ENCODE measurements around the gene TLCD3B. TPM values are rescaled to one million over a fixed set of nuclear protein-coding genes. Genes with fewer than 3 reads are reported as not detected.
"Not testable (repeated sequence)": the region's sequence is repeated elsewhere in the genome, so short reads cannot be mapped to it uniquely, and the experiment has no call there.

The TLCD3B gene
- total RNA-seq, 6 donors from 2014 or later = 0.14 TPM; not detected in 5

DNA sequence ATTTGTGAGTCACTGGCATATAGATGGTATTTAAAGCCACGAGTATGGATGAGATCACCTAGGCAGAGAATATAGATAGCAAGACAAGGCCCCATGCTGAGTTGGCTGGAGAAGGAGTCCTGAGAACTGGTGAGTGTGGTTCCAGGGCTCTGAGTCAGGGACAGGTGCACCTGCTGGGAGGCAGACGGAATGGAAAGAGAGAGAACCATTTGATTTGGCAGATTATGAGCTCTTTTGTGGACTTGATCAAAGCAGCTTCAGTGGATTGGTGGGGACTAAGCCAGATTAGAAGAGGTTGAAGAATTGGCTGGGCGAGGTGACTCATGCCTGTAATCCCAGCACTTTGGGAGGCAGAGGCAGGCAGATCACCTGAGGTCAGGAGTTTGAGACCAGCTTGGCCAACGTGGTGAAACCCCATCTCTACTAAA is 12.3 kb downstream of the TLCD3B start:
- ATAC-seq (ENCODE audit: low FRiP score in 2 of 2) (no peak), DNase-seq (no peak)
- H3K9me3 ChIP-seq = no peaks in the 10 kb centered on the region
- no peak overlapping the region for H3K27ac ChIP-seq
- TF ChIP-seq POLR2A (IDR thresholded peaks at IDR 0.05) (no peak), POLR2AphosphoS5 (IDR thresholded peaks at IDR 0.05) (no peak), EP300 (IDR thresholded peaks at IDR 0.05) (no peak)
- TF ChIP-seq, protein P1, sequence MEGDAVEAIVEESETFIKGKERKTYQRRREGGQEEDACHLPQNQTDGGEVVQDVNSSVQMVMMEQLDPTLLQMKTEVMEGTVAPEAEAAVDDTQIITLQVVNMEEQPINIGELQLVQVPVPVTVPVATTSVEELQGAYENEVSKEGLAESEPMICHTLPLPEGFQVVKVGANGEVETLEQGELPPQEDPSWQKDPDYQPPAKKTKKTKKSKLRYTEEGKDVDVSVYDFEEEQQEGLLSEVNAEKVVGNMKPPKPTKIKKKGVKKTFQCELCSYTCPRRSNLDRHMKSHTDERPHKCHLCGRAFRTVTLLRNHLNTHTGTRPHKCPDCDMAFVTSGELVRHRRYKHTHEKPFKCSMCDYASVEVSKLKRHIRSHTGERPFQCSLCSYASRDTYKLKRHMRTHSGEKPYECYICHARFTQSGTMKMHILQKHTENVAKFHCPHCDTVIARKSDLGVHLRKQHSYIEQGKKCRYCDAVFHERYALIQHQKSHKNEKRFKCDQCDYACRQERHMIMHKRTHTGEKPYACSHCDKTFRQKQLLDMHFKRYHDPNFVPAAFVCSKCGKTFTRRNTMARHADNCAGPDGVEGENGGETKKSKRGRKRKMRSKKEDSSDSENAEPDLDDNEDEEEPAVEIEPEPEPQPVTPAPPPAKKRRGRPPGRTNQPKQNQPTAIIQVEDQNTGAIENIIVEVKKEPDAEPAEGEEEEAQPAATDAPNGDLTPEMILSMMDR (IDR thresholded peaks at IDR 0.05) = no peak
- H3K4me3 ChIP-seq = no peak overlapping the region
- H3K4me1 ChIP-seq = peaks cover 10 to 14% (median 12%) of the 10 kb centered on the region in 4 donors
- WGBS, 2 donors = 64 to 70% methylated on average over 4 of the region's 4 CpGs
- no peaks in the 10 kb centered on the region for H3K36me3 ChIP-seq
- H3K27me3 ChIP-seq = no peaks in the 10 kb centered on the region

DNA sequence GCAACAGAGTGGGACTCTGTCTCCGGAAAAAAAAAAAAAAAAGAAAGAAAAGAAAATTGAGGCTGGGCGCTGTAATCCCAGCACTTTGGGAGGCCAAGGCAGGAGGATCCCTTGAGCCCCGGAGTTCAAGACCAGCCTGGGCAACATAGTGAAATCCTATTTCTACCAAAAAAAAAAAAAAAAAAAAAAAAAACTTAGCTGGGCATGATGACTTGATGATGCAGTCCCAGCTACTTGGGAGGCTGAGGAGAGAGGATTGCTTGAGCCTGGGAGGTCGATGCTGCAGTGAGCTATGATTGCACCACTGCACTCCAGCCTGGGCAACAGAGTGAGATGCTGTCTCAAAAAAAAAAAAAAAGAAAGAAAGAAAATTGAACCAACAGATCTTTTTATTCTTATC is 13.1 kb downstream of the TLCD3B start:
- 82 to 87% methylated on average over 4 of the region's 4 CpGs for WGBS, 2 donors
- ATAC-seq (ENCODE audit: low FRiP score in 2 of 2); DNase-seq; H3K36me3 ChIP-seq; H3K27me3 ChIP-seq; H3K9me3 ChIP-seq; H3K4me3 ChIP-seq; H3K27ac ChIP-seq: not testable (repeated sequence)
- peaks cover 10 to 14% (median 12%) of the 10 kb centered on the region in 4 donors for H3K4me1 ChIP-seq

DNA sequence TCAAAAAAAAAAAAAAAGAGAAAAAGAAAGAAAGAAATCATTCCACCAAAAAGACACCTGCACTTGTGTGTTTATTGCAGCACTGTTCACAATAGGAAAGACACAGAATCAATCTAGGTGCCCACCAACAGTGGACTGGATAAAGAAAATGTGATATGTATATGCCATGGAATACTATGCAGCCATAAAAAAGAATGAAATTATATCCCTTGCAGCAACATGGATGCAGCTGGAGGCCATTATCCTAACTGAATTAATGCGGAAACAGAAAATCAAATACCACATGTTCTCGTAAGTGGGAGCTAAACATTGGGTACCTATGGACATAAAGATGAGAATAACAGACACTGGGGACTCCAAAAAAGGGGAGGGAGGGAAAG is 13.8 kb downstream of the TLCD3B start:
- no peak for TF ChIP-seq EP300 (IDR thresholded peaks at IDR 0.05)
- no peak for TF ChIP-seq POLR2AphosphoS5 (IDR thresholded peaks at IDR 0.05)
- TF ChIP-seq POLR2A (IDR thresholded peaks at IDR 0.05) = no peak
- TF ChIP-seq, protein P1 (IDR thresholded peaks at IDR 0.05) = no peak
- Histone ChIP-seq H3K27ac (no peak overlapping the region), H3K4me3 (no peak overlapping the region), H3K9me3 (no peaks in the 10 kb centered on the region), H3K27me3 (peaks cover 0 to under 1% (median 0%) of the 10 kb centered on the region in 4 donors), H3K4me1 (peaks cover 10 to 14% (median 12%) of the 10 kb centered on the region in 4 donors), H3K36me3 (no peaks in the 10 kb centered on the region)
- DNase-seq = no peak
- ATAC-seq (ENCODE audit: low FRiP score in 2 of 2) = no peak
- WGBS, 2 donors = 95 to 97% methylated on average over 2 of the region's 2 CpGs

DNA sequence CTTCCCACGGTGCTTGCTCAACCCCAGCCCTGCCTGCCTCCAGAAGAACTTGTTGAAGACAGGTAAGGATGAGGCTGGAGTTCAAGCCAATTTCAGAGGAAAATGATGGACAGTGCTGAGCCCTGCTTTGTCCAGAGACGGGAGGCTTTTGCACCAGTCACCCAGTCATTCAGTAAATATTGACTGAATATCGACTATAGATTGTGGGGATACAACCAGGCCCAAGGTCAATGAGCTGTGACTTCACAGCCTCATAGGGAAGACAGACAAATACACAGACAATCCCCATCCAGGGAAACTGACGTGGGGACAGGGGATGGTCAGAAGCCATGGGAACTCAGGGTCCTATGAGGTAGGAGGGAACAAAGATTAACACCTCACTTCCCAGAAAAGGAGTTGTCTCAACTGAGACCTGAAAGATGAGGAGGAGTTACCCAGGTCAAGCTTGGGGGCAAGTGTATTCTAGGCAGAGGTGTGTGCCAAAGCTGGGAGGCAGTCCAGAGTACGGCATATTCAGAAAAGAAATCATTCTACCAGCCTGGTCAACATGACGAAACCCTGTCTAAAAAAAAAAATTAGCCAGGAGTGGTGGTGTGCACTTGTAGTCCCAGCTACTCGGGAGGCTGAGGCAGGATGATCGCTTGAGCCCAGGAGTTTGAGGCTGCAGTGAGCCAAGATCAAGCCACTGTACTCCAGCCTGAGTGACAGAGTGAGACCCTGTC is 14.4 kb downstream of the TLCD3B start:
- H3K9me3 ChIP-seq = no peaks in the 10 kb centered on the region
- WGBS, 2 donors = 71 to 78% methylated on average over 8 of the region's 8 CpGs
- H3K4me3 ChIP-seq = no peak overlapping the region
- DNase-seq = no peak
- H3K4me1 ChIP-seq = peaks cover 10 to 14% (median 10%) of the 10 kb centered on the region in 4 donors
- no peak for ATAC-seq (ENCODE audit: low FRiP score in 2 of 2)
- TF ChIP-seq, protein P1 (IDR thresholded peaks at IDR 0.05) = no peak
- no peak for TF ChIP-seq POLR2AphosphoS5 (IDR thresholded peaks at IDR 0.05)
- no peak for TF ChIP-seq POLR2A (IDR thresholded peaks at IDR 0.05)
- no peak for TF ChIP-seq EP300 (IDR thresholded peaks at IDR 0.05)
- no peak overlapping the region for H3K27ac ChIP-seq
- H3K36me3 ChIP-seq = no peaks in the 10 kb centered on the region
- peaks cover 0 to 6% (median 3%) of the 10 kb centered on the region in 4 donors for H3K27me3 ChIP-seq

DNA sequence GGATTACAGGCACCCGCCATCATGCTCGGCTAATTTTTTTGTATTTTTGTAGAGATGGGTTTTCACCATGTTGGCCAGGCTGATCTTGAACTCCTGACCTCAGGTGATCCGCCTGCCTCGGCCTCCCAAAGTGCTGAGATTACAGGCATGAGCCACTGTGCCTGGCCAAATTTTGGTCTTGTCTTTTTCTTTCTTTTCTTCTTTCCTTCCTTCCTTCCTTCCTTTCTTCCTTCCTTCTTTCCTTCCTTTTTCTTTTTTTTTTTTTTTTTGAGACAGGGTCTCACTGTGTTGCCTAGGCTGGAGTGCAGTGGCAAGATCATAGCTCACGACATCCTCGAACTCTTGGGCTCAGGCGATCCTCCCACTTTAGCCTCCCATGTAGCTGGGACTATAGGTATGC is 15.6 kb downstream of the TLCD3B start:
- not testable (repeated sequence) for H3K27ac ChIP-seq; ATAC-seq (ENCODE audit: low FRiP score in 2 of 2); H3K9me3 ChIP-seq; DNase-seq; H3K36me3 ChIP-seq; H3K4me3 ChIP-seq
- H3K4me1 ChIP-seq = peaks cover 12 to 14% (median 13%) of the 10 kb centered on the region in 4 donors
- H3K27me3 ChIP-seq = peaks cover 2 to 18% (median 16%) of the 10 kb centered on the region in 4 donors
- 82 to 87% methylated on average over 7 of the region's 7 CpGs for WGBS, 2 donors

DNA sequence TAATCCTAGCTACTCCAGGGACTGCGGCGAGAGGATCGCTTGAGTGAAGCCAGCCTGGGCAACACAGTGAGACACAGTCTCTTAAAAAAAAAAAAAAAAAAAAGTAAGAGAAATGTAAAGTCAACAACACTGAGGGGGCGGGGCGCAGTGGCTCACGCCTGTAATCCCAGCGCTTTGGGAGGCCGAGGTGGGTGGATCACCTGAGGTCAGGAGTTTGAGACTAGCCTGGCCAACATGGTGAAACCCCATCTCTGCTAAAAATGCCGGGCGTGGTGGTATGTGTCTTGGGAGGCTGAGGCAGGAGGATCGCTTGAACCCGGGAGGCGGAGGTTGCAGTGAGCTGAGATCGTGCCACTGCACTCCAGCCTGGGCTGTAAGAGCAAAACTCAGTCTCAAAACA is 18.5 kb downstream of the TLCD3B start:
- H3K27me3 ChIP-seq = peaks cover 2 to 29% (median 22%) of the 10 kb centered on the region in 4 donors
- DNase-seq; ATAC-seq (ENCODE audit: low FRiP score in 2 of 2); H3K4me3 ChIP-seq; H3K36me3 ChIP-seq; H3K9me3 ChIP-seq; H3K27ac ChIP-seq: not testable (repeated sequence)
- 74 to 79% methylated on average over 14 of the region's 14 CpGs for WGBS, 2 donors
- peaks cover 13 to 21% (median 15%) of the 10 kb centered on the region in 4 donors for H3K4me1 ChIP-seq

Data from upper lobe of left lung (tissue), 6 donors.